BLaER1 (cell line): Measurements from ENCODE around the gene SART3.
A peak's percentile ranks its signal among the peaks of the same experiment; 100 is the strongest.

ENCODE experiments used
- H3K27ac ChIP-seq: shearing (Covaris generic); formaldehyde crosslinking; 2 replicates; pipeline ENCODE4 v1.8.1; 2022
- H3K27me3 ChIP-seq: shearing (Covaris generic); formaldehyde crosslinking; 2 replicates; pipeline ENCODE4 v1.8.1; 2022
- H3K36me3 ChIP-seq: shearing (Covaris generic); formaldehyde crosslinking; 2 replicates; pipeline ENCODE4 v1.8.1; 2022
- H3K4me1 ChIP-seq: shearing (Covaris generic); formaldehyde crosslinking; 2 replicates; pipeline ENCODE4 v1.8.1; 2022
- H3K4me2 ChIP-seq: shearing (Covaris generic); formaldehyde crosslinking; 2 replicates; pipeline ENCODE4 v1.8.1; 2022
- H3K4me3 ChIP-seq: shearing (Covaris generic); formaldehyde crosslinking; 2 replicates; pipeline ENCODE4 v1.8.1; 2022
- H3K9ac ChIP-seq: shearing (Covaris generic); formaldehyde crosslinking; 2 replicates; pipeline ENCODE4 v1.8.1; 2022
- H3K9me3 ChIP-seq: shearing (Covaris generic); formaldehyde crosslinking; 2 replicates; pipeline ENCODE4 v1.8.1; 2022
- H4K20me1 ChIP-seq: shearing (Covaris generic); formaldehyde crosslinking; 2 replicates; pipeline ENCODE4 v1.8.1; 2022
- Cebpa-rat ChIP-seq: shearing (Covaris generic); IDR thresholded peaks from 2 replicates; pipeline ENCODE4 v1.8.1; 2022

Gene SART3

GRCh38 chr12:108515916-108516315, 45.1 kb downstream of the SART3 start:
- peak overlapping the region; percentile 72 for H3K27ac ChIP-seq
- no peak for TF ChIP-seq Cebpa-rat

DNA sequence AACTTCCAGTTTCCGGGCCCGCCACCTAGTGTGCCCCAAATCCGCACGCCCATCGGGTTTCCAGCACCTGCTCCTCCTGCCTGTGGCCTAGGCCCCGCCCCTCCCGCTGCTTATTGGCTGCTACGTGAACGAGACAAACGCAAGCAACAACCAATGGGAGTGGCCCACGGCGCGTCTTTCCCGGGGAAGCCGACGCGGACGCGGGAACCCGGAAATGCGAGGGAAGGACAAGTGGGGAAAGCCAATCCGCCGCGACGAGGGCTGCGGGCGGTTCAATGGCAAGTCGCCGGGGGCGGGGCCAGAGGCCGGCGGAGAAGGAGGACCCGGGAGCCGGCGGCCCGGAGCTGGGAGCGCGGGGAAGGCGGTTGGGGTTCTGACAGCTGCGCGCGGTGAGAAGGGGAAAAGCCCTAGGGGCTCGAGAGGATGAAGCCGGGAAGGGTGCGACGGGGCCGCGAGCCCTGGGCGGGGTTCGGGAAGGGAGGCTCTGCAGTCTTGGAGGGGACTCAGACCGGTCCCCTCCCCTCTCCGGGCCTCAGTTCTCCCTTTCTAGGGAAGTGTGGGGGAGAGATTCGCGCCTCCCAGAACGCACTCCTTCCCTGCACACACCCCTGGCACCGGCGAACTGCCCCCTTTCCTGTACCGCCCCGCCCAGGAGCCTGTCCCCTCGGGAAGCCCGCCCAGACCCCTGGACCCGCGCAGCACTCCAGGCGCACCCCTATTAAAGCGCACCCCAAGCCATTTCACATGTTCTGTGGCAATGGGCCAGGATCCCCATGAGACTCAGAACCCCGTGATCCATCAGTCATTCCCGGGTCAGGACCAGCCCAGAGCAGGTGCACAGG, 45.8 kb downstream of the SART3 start, which contains the start of gene FICD:
FICD (plus strand) TSS at position 305 of the 842 bp plus-strand sequence. CDS start 1,696 bp downstream, outside the sequence.
- peaks cover 25% of the 10 kb centered on the region for H3K4me1 ChIP-seq
- H3K4me2 ChIP-seq = peak within 1 kb of the TSS; percentile 91

More at GRCh38 chr12:108515916-108516315, 45.1 kb downstream of the SART3 start:
- H3K27me3 ChIP-seq = no peaks in the 10 kb centered on the region
- H4K20me1 ChIP-seq = peaks cover 51% of the 10 kb centered on the region
- peak overlapping the region; percentile 83 for H3K4me3 ChIP-seq
- H3K4me2 ChIP-seq = peak overlapping the region; percentile 91
- H3K36me3 ChIP-seq = peaks cover 44% of the 10 kb centered on the region
- H3K9ac ChIP-seq = peak overlapping the region; percentile 83
- H3K4me1 ChIP-seq = peaks cover 25% of the 10 kb centered on the region
- H3K9me3 ChIP-seq = no peaks in the 10 kb centered on the region

DNA sequence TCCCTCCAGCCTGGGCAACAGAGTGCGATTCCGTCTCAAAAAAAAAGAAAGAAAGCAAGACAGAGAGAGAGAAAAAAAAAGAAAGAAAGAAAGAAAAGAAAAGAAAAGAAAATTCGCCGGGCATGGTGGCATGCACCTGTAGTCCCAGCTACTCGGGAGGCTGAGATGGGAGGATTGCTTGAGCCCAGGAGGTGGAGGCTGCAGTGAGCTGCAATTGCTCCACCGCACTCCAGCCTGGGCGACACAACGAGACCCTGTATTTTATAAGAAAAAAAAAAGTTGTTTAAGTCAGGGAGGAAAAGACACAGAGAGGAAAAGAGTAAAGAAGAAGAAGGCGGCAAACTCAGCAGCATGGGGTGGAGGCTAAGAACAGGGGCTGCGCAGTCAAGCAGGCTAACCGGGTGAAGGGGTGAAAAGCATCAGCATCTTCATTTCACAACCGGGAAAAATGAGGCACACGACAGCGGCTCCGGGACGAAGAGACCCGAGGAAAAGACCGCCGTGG, 46.5 kb downstream of the SART3 start:
- Histone ChIP-seq H3K4me2 (peak overlapping the region; percentile 91), H3K4me3 (peak overlapping the region; percentile 83), H3K4me1 (peaks cover 25% of the 10 kb centered on the region), H3K36me3 (peaks cover 30% of the 10 kb centered on the region), H3K27ac (no peak overlapping the region), H4K20me1 (peaks cover 37% of the 10 kb centered on the region), H3K9me3 (no peaks in the 10 kb centered on the region), H3K27me3 (no peaks in the 10 kb centered on the region), H3K9ac (peak overlapping the region; percentile 83; the same call in 1 of the 2 replicates)
- TF ChIP-seq Cebpa-rat = no peak

More for the DNA sequence above, 45.8 kb downstream of the SART3 start, which contains the start of gene FICD:
- no peaks in the 10 kb centered on the region for H3K9me3 ChIP-seq
- H4K20me1 ChIP-seq = peaks cover 44% of the 10 kb centered on the region
- peaks cover 37% of the 10 kb centered on the region for H3K36me3 ChIP-seq
- peak within 1 kb of the TSS; percentile 83 for H3K9ac ChIP-seq
- peak within 1 kb of the TSS; percentile 83 for H3K4me3 ChIP-seq
- H3K27ac ChIP-seq = peak within 1 kb of the TSS; percentile 72
- no peak for TF ChIP-seq Cebpa-rat
- no peaks in the 10 kb centered on the region for H3K27me3 ChIP-seq

GRCh38 chr12:108511633-108512540, 49.1 kb downstream of the SART3 start:
- Histone ChIP-seq H3K4me3 (no peak overlapping the region), H3K4me1 (peaks cover 11% of the 10 kb centered on the region), H4K20me1 (peaks cover 13% of the 10 kb centered on the region; the same call in 1 of the 2 replicates), H3K4me2 (no peak overlapping the region), H3K27me3 (no peaks in the 10 kb centered on the region), H3K27ac (no peak overlapping the region), H3K9me3 (no peaks in the 10 kb centered on the region), H3K9ac (no peak overlapping the region), H3K36me3 (peaks cover 3% of the 10 kb centered on the region; the same call in 1 of the 2 replicates)
- no peak for TF ChIP-seq Cebpa-rat

DNA sequence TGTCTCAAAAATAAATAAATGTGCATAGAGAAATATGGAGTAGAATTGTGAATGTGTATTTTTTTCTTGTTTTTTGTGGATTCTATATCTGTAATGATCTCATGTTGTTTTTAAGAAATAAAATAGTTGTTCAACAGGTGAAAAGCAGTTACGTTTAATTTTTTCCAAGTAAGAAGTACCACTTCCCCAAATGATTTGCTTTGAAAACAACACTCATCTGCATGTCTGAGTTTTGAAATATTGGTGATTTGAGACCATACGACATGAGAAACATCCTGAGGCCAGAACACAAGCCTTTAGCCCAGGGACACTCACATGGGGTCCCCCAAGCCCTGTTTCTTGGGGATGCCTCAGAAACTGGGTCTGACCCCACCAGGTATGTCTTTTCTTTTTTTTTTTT, 50.1 kb downstream of the SART3 start:
- TF ChIP-seq Cebpa-rat = no peak
- H3K4me2 ChIP-seq = no peak overlapping the region
- H3K9me3 ChIP-seq = no peaks in the 10 kb centered on the region
- peaks cover 3% of the 10 kb centered on the region for H3K4me1 ChIP-seq
- H3K27ac ChIP-seq = no peak overlapping the region
- H3K36me3 ChIP-seq = no peaks in the 10 kb centered on the region
- no peak overlapping the region for H3K4me3 ChIP-seq
- peaks cover 2% of the 10 kb centered on the region; the same call in 1 of the 2 replicates for H4K20me1 ChIP-seq
- H3K9ac ChIP-seq = no peak overlapping the region
- H3K27me3 ChIP-seq = no peaks in the 10 kb centered on the region

GRCh38 chr12:108509806-108510205, 51.2 kb downstream of the SART3 start:
- no peak overlapping the region for H3K4me2 ChIP-seq
- H3K4me1 ChIP-seq = no peaks in the 10 kb centered on the region
- no peak overlapping the region for H3K4me3 ChIP-seq
- no peaks in the 10 kb centered on the region for H3K27me3 ChIP-seq
- no peak for TF ChIP-seq Cebpa-rat
- no peak overlapping the region for H3K9ac ChIP-seq
- H4K20me1 ChIP-seq = no peaks in the 10 kb centered on the region
- no peaks in the 10 kb centered on the region for H3K36me3 ChIP-seq
- H3K27ac ChIP-seq = no peak overlapping the region
- 0 out of 2 replicates have a peak, but pooled peaks cover 2% of the 10 kb centered on the region for H3K9me3 ChIP-seq

DNA sequence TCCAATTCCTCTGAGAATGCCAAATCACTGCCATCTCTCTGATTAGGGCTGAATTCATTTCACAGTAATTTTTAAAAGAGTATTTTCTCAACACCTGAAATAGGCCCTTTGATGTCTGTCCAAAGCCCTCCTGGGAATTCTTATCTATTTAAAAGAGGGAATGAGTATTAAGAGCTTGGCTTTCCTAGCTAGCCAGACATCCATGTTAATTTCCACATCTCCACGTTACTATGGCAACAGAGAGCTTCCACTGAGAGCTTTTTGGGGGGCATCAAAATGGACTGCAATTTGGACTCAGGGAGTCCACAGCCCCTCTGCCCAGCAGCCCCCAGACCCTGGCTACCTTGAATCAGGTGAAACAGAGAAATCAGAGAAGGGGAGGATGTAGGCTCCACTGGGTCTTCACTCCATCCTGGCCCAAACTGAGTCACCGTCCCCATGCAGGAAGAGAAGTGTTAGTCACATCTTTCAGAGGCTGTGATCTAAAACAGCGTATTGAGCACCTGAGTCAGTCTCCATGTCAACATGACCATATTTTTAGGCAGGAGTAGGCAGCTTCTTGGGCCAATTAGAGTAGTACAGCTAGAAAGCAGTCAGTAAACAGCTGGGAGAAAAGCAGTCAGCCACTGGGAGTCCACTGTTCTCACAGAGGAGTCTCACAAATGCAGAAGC, 52.9 kb downstream of the SART3 start:
- Histone ChIP-seq H3K4me1 (no peaks in the 10 kb centered on the region), H4K20me1 (no peaks in the 10 kb centered on the region), H3K4me3 (no peak overlapping the region), H3K4me2 (no peak overlapping the region), H3K36me3 (no peaks in the 10 kb centered on the region), H3K27ac (no peak overlapping the region), H3K27me3 (no peaks in the 10 kb centered on the region), H3K9ac (no peak overlapping the region), H3K9me3 (peaks cover 19% of the 10 kb centered on the region)
- no peak for TF ChIP-seq Cebpa-rat

- H3K4me3 ChIP-seq = no peak overlapping the region
- no peaks in the 10 kb centered on the region for H3K27me3 ChIP-seq
- H3K36me3 ChIP-seq = no peaks in the 10 kb centered on the region
- no peaks in the 10 kb centered on the region for H4K20me1 ChIP-seq
- TF ChIP-seq Cebpa-rat = no peak
- no peak overlapping the region for H3K27ac ChIP-seq
- H3K9ac ChIP-seq = no peak overlapping the region
- H3K4me1 ChIP-seq = no peaks in the 10 kb centered on the region
- H3K9me3 ChIP-seq = peaks cover 33% of the 10 kb centered on the region
- no peak overlapping the region for H3K4me2 ChIP-seq
These were observed 55.8 kb downstream of the SART3 start for GRCh38 chr12:108505129-108505528.

DNA sequence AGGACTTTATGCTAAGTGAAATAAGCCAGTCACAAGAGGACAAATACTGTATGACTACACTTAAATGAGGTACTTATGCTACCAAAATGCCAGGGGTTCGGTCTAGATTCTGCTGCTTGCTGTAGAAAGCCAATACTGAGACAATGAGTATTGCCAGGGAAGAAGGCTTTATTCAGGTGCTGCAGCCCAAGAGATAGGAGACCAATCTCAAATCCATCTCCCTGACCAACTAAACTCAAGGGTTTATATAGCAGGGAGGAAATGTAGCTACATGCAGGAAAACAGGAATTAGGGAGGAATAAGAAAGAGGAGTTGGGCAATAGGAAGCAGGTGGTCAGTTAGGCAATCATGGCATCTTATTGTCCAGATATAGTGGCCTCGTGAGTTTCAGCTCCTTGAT, 58.1 kb downstream of the SART3 start:
- no peak overlapping the region for H3K27ac ChIP-seq
- no peak overlapping the region for H3K4me3 ChIP-seq
- no peak for TF ChIP-seq Cebpa-rat
- H3K9me3 ChIP-seq = peaks cover 33% of the 10 kb centered on the region
- no peaks in the 10 kb centered on the region for H4K20me1 ChIP-seq
- no peaks in the 10 kb centered on the region for H3K27me3 ChIP-seq
- no peaks in the 10 kb centered on the region for H3K36me3 ChIP-seq
- H3K4me2 ChIP-seq = no peak overlapping the region
- H3K4me1 ChIP-seq = no peaks in the 10 kb centered on the region
- H3K9ac ChIP-seq = no peak overlapping the region
